SU-DHL-6 (cell line): ENCODE measurements around the gene TMEM214.

ENCODE experiments used
- H2AFZ ChIP-seq: fragments of 200-600 bp; sonication (generic); 2 replicates; pipeline ENCODE4 v1.6.1; 2014; ENCODE audit warnings: low read depth, mild to moderate bottlenecking, moderate library complexity, mixed read lengths, antibody characterized with exemption, low read length; ENCODE audit not compliant: severe bottlenecking
- H3F3A ChIP-seq: fragments of 200-600 bp; shearing (Covaris generic); 2 replicates; pipeline ENCODE4 v1.6.0; 2016; ENCODE audit warnings: antibody characterized with exemption, mild to moderate bottlenecking; ENCODE audit not compliant: insufficient read depth
- H3K27ac ChIP-seq: fragments of 200-600 bp; sonication (generic); 2 replicates; pipeline ENCODE4 v1.5.1; 2016; ENCODE audit warnings: low read depth, mild to moderate bottlenecking, low read length, moderate library complexity, mixed read lengths
- H3K27me3 ChIP-seq: fragments of 200-600 bp; sonication (generic), shearing (Covaris generic); 2 replicates; pipeline ENCODE4 v1.6.0; 2014; ENCODE audit warnings: mild to moderate bottlenecking, low read length
- H3K36me3 ChIP-seq: fragments of 200-600 bp; sonication (generic); 2 replicates; pipeline ENCODE4 v1.6.1; 2014; ENCODE audit warnings: mild to moderate bottlenecking, low read length, mixed read lengths
- H3K4me2 ChIP-seq: fragments of 300-600, 200-600 bp; shearing (Covaris generic), sonication (generic); 2 replicates; pipeline ENCODE4 v1.6.0; 2014; ENCODE audit warnings: low read length, low read depth, mild to moderate bottlenecking; ENCODE audit not compliant: poor library complexity, severe bottlenecking
- H3K4me3 ChIP-seq: fragments of 200-600 bp; sonication (generic); 2 replicates; pipeline ENCODE4 v1.5.1; 2014; ENCODE audit warnings: antibody characterized with exemption, low read length, mild to moderate bottlenecking, mixed read lengths; ENCODE audit not compliant: insufficient read depth, poor library complexity, severe bottlenecking
- H3K79me2 ChIP-seq: fragments of 200-600 bp; sonication (generic); 2 replicates; pipeline ENCODE4 v1.6.1; 2014; ENCODE audit warnings: mild to moderate bottlenecking, low read length, moderate library complexity; ENCODE audit not compliant: insufficient read depth
- H3K9ac ChIP-seq: fragments of 200-600 bp; sonication (generic); 2 replicates; pipeline ENCODE4 v1.7.0; 2014; ENCODE audit warnings: mild to moderate bottlenecking, low read length
- H3K9me2 ChIP-seq: fragments of 200-600 bp; sonication (generic); replicated peaks from 2 replicates; pipeline ENCODE4 v1.6.1; 2014; ENCODE audit warnings: low read length; ENCODE audit not compliant: insufficient read depth
- H3K9me3 ChIP-seq: fragments of 200-600 bp; sonication (generic); 2 replicates; pipeline ENCODE4 v1.6.1; 2014; ENCODE audit warnings: low read length, mixed read lengths; ENCODE audit not compliant: insufficient read depth
- H4K20me1 ChIP-seq: fragments of 200-600 bp; sonication (generic); 2 replicates; pipeline ENCODE4 v1.6.1; 2014; ENCODE audit warnings: low read depth, mild to moderate bottlenecking, antibody characterized with exemption, low read length, moderate library complexity, mixed read lengths
- EZH2phosphoT487 ChIP-seq: fragments of 200-600 bp; sonication (generic), shearing (Covaris generic); conservative IDR thresholded peaks from 2 replicates; pipeline ENCODE4 v1.6.1; 2018; ENCODE audit warnings: mild to moderate bottlenecking, antibody characterized with exemption, low read length, moderate library complexity, mixed read lengths
- TF ChIP-seq, protein P1 (sequence below): fragments of 200-600 bp; sonication (generic); IDR thresholded peaks from one replicate; pipeline ENCODE4 v1.5.1; 2017; ENCODE audit warnings: antibody characterized with exemption, mild to moderate bottlenecking, low read length, moderate library complexity; ENCODE audit not compliant: insufficient read depth, poor library complexity, severe bottlenecking

TMEM214 gene

DNA sequence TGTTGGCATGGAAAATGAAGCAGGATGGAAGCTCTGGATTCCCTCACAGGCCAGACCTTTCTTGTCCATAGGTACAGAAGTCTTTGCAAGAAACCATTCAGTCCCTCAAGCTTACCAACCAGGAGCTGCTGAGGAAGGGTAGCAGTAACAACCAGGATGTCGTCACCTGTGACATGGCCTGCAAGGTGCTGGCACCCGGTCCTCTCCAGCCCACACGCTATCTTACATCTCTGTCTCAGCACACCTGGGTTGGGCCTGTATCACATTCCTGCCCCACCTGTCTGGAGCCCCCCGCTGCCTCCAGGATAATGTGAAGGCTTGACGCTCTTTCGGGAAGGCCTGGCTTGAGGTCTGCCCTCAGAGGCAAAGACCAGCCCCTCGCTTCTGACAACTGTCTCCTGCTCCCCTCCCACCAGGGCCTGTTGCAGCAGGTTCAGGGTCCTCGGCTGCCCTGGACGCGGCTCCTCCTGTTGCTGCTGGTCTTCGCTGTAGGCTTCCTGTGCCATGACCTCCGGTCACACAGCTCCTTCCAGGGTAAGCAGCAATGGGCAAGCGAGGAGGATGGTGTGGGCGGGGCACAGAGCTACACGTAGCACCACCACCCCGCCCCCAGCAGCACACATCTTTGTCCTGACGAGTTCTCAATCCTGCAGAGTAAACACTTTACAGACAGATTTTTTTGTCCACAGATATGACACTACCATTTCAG, 6.0 kb downstream of the TMEM214 start:
- peaks cover 6% of the 10 kb centered on the region for H3K79me2 ChIP-seq
- H3K9ac ChIP-seq = no peak overlapping the region

DNA sequence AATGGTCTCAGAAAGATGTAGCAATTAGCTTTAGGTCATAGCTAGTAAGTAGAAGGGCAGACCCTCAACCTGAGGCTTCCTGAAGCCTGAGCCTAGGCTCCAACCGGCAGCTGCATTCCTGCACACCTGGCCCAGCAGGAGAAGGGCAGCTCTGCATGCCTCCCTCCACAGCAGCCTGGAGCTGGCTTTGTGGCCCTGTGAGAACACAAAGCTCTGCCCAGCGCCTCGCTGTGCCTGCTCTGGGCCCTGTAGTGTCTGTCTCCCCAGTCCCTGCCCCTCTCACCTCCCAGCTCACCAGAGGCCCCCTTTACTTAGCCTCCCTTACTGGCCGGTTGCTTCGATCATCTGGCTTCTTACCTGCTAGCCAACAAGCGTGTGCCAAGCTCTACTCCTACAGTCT, 6.7 kb downstream of the TMEM214 start:
- Histone ChIP-seq H3K79me2 (no peaks in the 10 kb centered on the region), H3K27ac (no peak overlapping the region), H3K4me2 (no peak overlapping the region), H3K4me3 (no peak overlapping the region), H4K20me1 (no peaks in the 10 kb centered on the region), H3K9ac (no peak overlapping the region), H3K9me3 (no peaks in the 10 kb centered on the region), H3K9me2 (no peaks in the 10 kb centered on the region), H3K36me3 (no peaks in the 10 kb centered on the region), H3F3A (no peaks in the 10 kb centered on the region), H3K27me3 (no peaks in the 10 kb centered on the region), H2AFZ (no peak overlapping the region)
- TF ChIP-seq EZH2phosphoT487 = no peak
- TF ChIP-seq, protein P1, sequence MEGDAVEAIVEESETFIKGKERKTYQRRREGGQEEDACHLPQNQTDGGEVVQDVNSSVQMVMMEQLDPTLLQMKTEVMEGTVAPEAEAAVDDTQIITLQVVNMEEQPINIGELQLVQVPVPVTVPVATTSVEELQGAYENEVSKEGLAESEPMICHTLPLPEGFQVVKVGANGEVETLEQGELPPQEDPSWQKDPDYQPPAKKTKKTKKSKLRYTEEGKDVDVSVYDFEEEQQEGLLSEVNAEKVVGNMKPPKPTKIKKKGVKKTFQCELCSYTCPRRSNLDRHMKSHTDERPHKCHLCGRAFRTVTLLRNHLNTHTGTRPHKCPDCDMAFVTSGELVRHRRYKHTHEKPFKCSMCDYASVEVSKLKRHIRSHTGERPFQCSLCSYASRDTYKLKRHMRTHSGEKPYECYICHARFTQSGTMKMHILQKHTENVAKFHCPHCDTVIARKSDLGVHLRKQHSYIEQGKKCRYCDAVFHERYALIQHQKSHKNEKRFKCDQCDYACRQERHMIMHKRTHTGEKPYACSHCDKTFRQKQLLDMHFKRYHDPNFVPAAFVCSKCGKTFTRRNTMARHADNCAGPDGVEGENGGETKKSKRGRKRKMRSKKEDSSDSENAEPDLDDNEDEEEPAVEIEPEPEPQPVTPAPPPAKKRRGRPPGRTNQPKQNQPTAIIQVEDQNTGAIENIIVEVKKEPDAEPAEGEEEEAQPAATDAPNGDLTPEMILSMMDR = no peak

More for the DNA sequence above, 6.0 kb downstream of the TMEM214 start:
- Histone ChIP-seq H3K9me2 (no peaks in the 10 kb centered on the region), H3K36me3 (no peaks in the 10 kb centered on the region), H3K27me3 (no peaks in the 10 kb centered on the region), H4K20me1 (no peaks in the 10 kb centered on the region), H3K27ac (no peak overlapping the region), H2AFZ (no peak overlapping the region), H3K4me3 (no peak overlapping the region), H3K9me3 (no peaks in the 10 kb centered on the region), H3F3A (no peaks in the 10 kb centered on the region), H3K4me2 (no peak overlapping the region)
- TF ChIP-seq, protein P1 = no peak
- no peak for TF ChIP-seq EZH2phosphoT487

DNA sequence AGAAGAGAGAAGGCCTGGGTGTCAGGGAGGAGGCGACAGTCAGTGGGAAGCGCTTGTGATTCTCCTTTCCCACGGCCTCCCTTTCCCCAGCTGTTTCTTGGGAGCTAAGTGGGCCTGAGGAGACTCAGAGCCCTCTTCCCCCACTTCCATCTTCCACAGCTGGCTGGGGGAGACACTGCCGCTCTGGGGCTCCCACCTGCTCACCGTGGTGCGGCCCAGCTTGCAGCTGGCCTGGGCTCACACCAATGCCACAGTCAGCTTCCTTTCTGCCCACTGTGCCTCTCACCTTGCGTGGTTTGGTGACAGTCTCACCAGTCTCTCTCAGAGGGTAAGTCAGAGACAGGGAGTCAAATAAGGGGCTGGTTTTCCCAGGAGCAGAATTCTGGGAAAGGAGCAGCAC, 7.1 kb downstream of the TMEM214 start:
- Histone ChIP-seq H3K9me3 (no peaks in the 10 kb centered on the region), H3K27me3 (no peaks in the 10 kb centered on the region), H3K4me2 (no peak overlapping the region), H3K36me3 (no peaks in the 10 kb centered on the region), H3K9ac (no peak overlapping the region), H3K4me3 (no peak overlapping the region), H3K27ac (no peak overlapping the region), H3F3A (no peaks in the 10 kb centered on the region), H2AFZ (no peak overlapping the region), H3K79me2 (no peaks in the 10 kb centered on the region), H4K20me1 (no peaks in the 10 kb centered on the region), H3K9me2 (no peaks in the 10 kb centered on the region)
- no peak for TF ChIP-seq EZH2phosphoT487
- TF ChIP-seq, protein P1 = no peak
